Duodenal mucosa (tissue), 2 donors: ENCODE data around the gene ARHGEF4.

ENCODE experiments used
- H3K27ac ChIP-seq: one replicate; pipeline ENCODE4 v1.7.0; 2013; ENCODE audit warnings: low read depth, low read length
- H3K27me3 ChIP-seq, 2 donors: one replicate each; pipeline ENCODE4 v1.7.0; 2013; ENCODE audit warnings: low read length in 2 of 2, control low read depth in 1 of 2; ENCODE audit not compliant: insufficient read depth in 2 of 2, control insufficient read depth in 1 of 2
- H3K36me3 ChIP-seq, 2 donors: one replicate each; pipeline ENCODE4 v1.7.0; 2013; ENCODE audit warnings: low read length in 2 of 2, control low read depth in 1 of 2; ENCODE audit not compliant: insufficient read depth in 2 of 2, control insufficient read depth in 1 of 2
- H3K4me1 ChIP-seq, 2 donors: one replicate each; pipeline ENCODE4 v1.7.0; 2013; ENCODE audit warnings: low read length in 2 of 2, control low read depth in 1 of 2; ENCODE audit not compliant: insufficient read depth in 2 of 2, control insufficient read depth in 1 of 2
- H3K4me3 ChIP-seq, 2 donors: one replicate each; pipeline ENCODE4 v1.7.0; 2013; ENCODE audit warnings: low read length in 2 of 2, low read depth in 1 of 2
- H3K9ac ChIP-seq, 2 donors: one replicate each; pipeline ENCODE4 v1.7.0; 2013; ENCODE audit warnings: low read length in 2 of 2, low read depth in 1 of 2
- H3K9me3 ChIP-seq, 2 donors: one replicate each; pipeline ENCODE4 v1.7.0; 2013; ENCODE audit warnings: low read length in 2 of 2, control low read depth in 1 of 2; ENCODE audit not compliant: control insufficient read depth in 1 of 2

The ARHGEF4 gene

DNA sequence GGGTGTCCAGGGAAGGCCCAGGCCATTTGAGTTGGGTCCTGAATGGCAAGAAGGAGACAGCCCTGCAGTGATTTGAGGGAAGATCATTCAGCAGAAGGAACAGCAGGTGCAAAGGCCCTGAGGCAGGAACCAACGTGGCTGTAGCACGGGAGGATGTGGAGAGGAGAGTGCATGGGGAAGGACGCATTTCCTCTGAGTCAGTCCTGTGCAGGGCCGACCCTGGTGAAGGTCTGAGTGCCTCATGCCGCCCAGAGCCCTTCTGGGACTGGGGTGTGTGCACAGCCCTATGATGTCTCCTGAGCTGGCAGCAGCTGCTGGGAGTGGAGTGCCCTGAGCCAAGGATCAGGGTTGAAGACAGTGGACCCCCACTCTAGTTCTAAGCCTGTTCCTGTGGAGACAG lies 17.9 kb upstream of the ARHGEF4 start:
- H3K4me3 ChIP-seq, result no peak overlapping the region
- H3K9me3 ChIP-seq, result no peaks in the 10 kb centered on the region
- no peaks in the 10 kb centered on the region for H3K36me3 ChIP-seq
- no peaks in the 10 kb centered on the region for H3K4me1 ChIP-seq
- no peak overlapping the region for H3K27ac ChIP-seq
- H3K27me3 ChIP-seq, result no peaks in the 10 kb centered on the region
- no peak overlapping the region for H3K9ac ChIP-seq

GRCh38 chr2:130819226-130819607 lies 17.5 kb upstream of the ARHGEF4 start:
- H3K4me3 ChIP-seq, result no peak overlapping the region
- no peaks in the 10 kb centered on the region for H3K36me3 ChIP-seq
- no peaks in the 10 kb centered on the region for H3K27me3 ChIP-seq
- H3K9me3 ChIP-seq, result no peaks in the 10 kb centered on the region
- no peaks in the 10 kb centered on the region for H3K4me1 ChIP-seq
- H3K27ac ChIP-seq, result no peak overlapping the region
- no peak overlapping the region for H3K9ac ChIP-seq

DNA sequence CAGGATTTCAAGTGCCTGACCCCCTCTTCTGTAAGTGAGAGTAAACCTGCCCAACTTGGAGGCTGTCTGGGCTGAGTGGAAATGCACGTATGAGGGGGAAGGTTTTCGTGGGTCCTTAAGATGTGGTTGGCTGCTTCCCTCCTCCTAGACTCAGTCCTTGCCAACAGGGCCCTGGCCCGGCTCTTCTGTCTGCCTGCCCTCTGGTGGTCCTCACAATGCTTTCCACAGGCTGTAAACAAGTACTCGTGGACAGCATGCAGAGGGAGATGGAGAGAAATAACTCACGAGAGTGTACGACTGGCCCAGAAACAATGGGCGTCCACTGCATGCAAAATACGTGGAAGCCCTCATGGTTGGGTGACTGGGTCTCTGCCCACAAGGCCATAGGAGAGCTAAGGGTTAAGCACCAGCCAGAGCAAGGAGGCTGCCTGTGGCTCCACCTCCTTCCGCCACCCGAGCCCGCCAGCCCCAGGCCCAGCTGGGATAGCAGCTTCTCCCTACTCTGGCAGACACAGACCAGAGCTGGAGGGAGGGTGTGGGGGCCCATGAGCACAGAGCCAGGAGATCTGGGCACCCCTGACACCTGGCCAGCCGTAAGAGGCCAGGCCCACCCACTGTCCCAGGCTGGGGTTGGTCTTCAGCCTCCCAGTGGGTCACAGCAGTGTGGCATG lies 17.0 kb upstream of the ARHGEF4 start:
- Histone ChIP-seq H3K4me1 (no peaks in the 10 kb centered on the region), H3K9me3 (no peaks in the 10 kb centered on the region), H3K4me3 (no peak overlapping the region), H3K9ac (no peak overlapping the region), H3K27ac (no peak overlapping the region), H3K36me3 (no peaks in the 10 kb centered on the region), H3K27me3 (no peaks in the 10 kb centered on the region)

DNA sequence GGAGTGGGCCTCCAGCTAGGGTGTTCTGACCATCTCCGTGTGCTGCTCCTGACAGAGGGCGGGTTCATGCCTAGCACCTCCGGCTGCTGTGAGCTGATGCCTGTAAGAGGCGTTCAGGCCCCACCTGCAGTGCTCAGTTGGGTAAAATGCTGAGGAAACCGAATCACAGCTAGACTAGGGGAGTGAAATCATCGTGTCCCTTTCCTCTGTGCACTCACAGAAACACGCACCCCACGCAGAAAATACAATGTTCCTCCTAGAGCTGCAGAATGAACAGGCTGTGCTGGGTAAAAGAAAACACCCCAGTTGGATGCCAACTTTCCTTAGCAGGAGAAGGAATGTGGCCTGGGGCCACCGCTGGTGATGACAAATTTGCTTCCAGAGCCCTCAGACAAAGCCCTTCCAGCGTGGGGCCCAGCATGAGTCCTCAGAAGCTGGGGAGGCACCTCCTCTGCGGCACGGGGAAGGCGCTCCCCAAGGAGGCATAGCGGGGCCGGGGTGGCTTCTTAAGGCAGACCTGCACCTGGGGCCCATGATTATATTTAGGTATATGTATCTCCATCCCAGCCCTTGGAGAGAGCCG lies 16.3 kb upstream of the ARHGEF4 start:
- no peaks in the 10 kb centered on the region for H3K36me3 ChIP-seq
- no peak overlapping the region for H3K4me3 ChIP-seq
- H3K9ac ChIP-seq, result no peak overlapping the region
- H3K4me1 ChIP-seq, result no peaks in the 10 kb centered on the region
- no peak overlapping the region for H3K27ac ChIP-seq
- H3K27me3 ChIP-seq, result no peaks in the 10 kb centered on the region
- no peaks in the 10 kb centered on the region for H3K9me3 ChIP-seq

DNA sequence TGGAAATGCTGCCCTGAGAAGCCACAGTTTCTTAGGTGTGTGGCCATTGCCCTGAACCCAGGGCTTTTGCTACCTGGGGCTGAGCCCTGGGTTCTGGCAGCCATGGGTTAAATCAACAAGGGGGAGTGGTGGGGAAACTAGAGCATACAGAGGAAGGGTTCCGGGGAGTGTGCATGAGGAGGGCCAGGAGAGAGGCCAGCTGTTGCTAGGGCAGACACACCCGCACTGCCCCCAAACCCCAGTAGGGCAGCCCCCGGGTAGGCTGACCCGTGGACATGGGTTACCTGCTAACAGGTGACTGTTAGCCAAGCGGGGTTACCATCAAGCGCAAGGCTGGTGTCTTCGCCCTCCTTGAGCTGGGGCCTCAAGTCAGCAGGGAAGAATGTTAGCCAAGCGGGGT lies 14.8 kb upstream of the ARHGEF4 start:
- H3K4me1 ChIP-seq, result no peaks in the 10 kb centered on the region

DNA sequence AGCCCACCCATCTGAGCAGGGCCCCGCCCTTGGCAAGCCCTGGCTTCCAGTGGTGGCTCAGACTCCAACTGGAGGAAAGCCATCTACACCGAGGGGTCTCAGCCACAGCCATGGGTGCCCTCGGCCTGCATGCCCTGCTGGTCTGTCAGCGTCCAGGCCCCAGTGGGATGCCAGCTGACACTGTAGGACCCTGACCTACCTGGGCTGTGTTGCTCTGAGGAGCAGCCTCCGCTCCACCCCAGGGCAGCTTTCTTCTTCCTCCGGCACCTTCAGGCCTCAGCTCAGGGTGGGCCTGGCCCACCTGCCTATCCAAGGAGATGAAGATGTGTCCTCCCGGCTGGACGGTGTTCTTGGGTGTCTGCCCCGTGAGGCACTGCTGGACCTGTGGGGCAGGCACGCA lies 13.9 kb upstream of the ARHGEF4 start:
- Histone ChIP-seq H3K27me3 (no peaks in the 10 kb centered on the region), H3K9me3 (no peaks in the 10 kb centered on the region), H3K4me1 (no peaks in the 10 kb centered on the region), H3K4me3 (no peak overlapping the region), H3K9ac (no peak overlapping the region), H3K27ac (no peak overlapping the region), H3K36me3 (no peaks in the 10 kb centered on the region)

More for the DNA sequence above, 14.8 kb upstream of the ARHGEF4 start:
- no peak overlapping the region for H3K9ac ChIP-seq
- H3K36me3 ChIP-seq, result no peaks in the 10 kb centered on the region
- H3K9me3 ChIP-seq, result no peaks in the 10 kb centered on the region
- H3K27ac ChIP-seq, result no peak overlapping the region
- no peak overlapping the region for H3K4me3 ChIP-seq
- H3K27me3 ChIP-seq, result no peaks in the 10 kb centered on the region

GRCh38 chr2:130823171-130823885 lies 13.4 kb upstream of the ARHGEF4 start:
- H3K27me3 ChIP-seq, result no peaks in the 10 kb centered on the region

DNA sequence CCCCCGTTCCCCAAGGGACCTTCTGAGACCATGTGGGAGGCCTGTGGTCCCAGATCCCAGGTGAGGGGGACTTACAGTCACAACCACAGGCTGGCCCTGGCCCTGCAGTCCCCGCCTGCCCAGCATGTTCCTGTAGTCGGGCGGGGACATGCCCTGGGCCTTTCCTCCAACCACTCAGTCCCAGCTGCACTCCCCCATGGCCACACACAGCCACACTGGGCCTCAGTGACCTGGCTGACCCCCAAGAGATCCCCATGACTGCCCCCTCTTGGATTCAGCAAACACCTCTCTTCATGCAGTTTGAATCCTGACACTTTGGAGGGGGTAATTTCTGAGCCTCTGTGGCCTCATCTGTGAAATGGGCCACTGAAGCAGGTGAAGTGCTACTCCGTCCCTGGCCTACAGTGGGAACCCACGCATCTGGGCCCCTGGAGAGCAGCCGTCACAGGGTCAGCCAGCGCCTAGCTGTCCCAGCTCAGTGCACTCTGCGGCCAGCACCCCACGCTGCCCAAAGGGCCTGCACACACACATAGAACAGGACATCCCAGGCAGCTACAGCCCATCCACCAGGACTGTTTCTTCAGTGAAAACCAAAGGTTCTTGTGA lies 12.7 kb upstream of the ARHGEF4 start:
- Histone ChIP-seq H3K36me3 (no peaks in the 10 kb centered on the region), H3K27me3 (no peaks in the 10 kb centered on the region), H3K9me3 (no peaks in the 10 kb centered on the region), H3K4me1 (no peaks in the 10 kb centered on the region), H3K9ac (no peak overlapping the region), H3K4me3 (no peak overlapping the region), H3K27ac (no peak overlapping the region)

More at GRCh38 chr2:130823171-130823885, 13.4 kb upstream of the ARHGEF4 start:
- Histone ChIP-seq H3K9ac (no peak overlapping the region), H3K4me1 (no peaks in the 10 kb centered on the region), H3K4me3 (no peak overlapping the region), H3K27ac (no peak overlapping the region), H3K36me3 (no peaks in the 10 kb centered on the region), H3K9me3 (no peaks in the 10 kb centered on the region)

DNA sequence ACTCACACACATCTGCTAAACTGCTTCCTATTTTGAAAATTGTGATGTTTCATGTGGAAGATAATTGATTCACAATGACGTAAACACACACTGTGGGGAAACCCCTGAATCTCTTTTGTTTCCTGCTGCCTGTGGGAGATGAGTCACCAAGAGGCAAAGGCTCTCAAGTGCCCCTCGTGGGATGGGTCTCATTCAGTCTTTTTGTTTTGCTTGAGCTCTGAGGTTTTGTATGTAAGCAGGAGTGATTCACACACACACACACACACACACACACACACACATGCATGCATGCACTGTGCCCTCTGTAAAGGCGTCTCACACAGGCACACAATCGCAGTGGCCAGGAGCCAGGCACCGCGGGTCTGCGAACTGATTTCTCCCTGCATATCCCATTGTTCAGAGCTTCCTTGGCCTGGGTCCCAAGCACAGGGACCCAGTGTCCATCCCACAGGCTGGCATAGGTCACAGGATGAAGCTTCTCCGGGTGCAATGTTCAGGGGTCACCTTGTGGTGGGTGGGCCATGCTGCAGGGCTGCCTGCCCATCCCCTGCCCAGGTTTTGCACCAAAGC lies 12.1 kb upstream of the ARHGEF4 start:
- no peak overlapping the region for H3K4me3 ChIP-seq
- H3K9ac ChIP-seq, result no peak overlapping the region

More for the DNA sequence above, 12.1 kb upstream of the ARHGEF4 start:
- Histone ChIP-seq H3K9me3 (no peaks in the 10 kb centered on the region), H3K36me3 (no peaks in the 10 kb centered on the region), H3K27me3 (no peaks in the 10 kb centered on the region), H3K27ac (no peak overlapping the region), H3K4me1 (no peaks in the 10 kb centered on the region)
